Cardiac muscle cell (in vitro differentiated cells and primary cell): Measurements from ENCODE around the gene CDC42EP2. TPM values are rescaled to one million over a fixed set of nuclear protein-coding genes. Genes with fewer than 3 reads are reported as not detected.

Experiments used
- DNase-seq, 2 donors: peaks; one replicate each; pipeline versions ENCODE4 v3.0.0 to v3.0.0-alpha.2; 2010 to 2017; ENCODE audit warnings: low read depth in 1 of 2, low spot score in 1 of 2
- H3K27ac ChIP-seq: fragments of 200-600 bp; sonication (generic); 2 replicates; pipeline ENCODE4 v1.5.1; 2016
- H3K27me3 ChIP-seq: fragments of 200-600 bp; sonication (generic); 2 replicates; pipeline ENCODE4 v1.6.0; 2016; ENCODE audit warnings: control low read depth
- H3K36me3 ChIP-seq: fragments of 200-600 bp; sonication (generic); 2 replicates; pipeline ENCODE4 v1.5.1; 2016; ENCODE audit warnings: control low read depth
- H3K4me1 ChIP-seq: fragments of 200-600 bp; sonication (generic); 2 replicates; pipeline ENCODE4 v1.8.1; 2017; ENCODE audit warnings: low read depth, mild to moderate bottlenecking, mixed run types
- H3K4me3 ChIP-seq: fragments of 200-600 bp; sonication (generic); 2 replicates; pipeline ENCODE4 v1.5.1; 2016; ENCODE audit warnings: mild to moderate bottlenecking
- H3K9me3 ChIP-seq: fragments of 200-600 bp; sonication (generic); 2 replicates; pipeline ENCODE4 v1.5.1; 2017; ENCODE audit warnings: low read depth, mild to moderate bottlenecking, control low read depth
- CTCF ChIP-seq: IDR thresholded peaks from 2 replicates; pipeline ENCODE4 v1.5.1; 2012; ENCODE audit warnings: low read depth, mild to moderate bottlenecking, low read length
- polyA plus RNA-seq: library from polyadenylated mRNA; unstranded; fragments of >200 nt; fragmentation: Nextera tagmentation; extraction: Ambion mirVana; gene quantifications from 2 replicates; pipeline ENCODE4 v1.2.1, GENCODE V29; 2016
- total RNA-seq: library from RNA; depleted of rRNA; stranded (reverse); fragments of >200 nt; gene quantifications from 2 replicates; pipeline ENCODE4 v1.2.3, GENCODE V29; 2016

Gene CDC42EP2
- total and polyA plus RNA-seq, 2 experiments from 2014 or later, result 0.26 to 1.1 TPM

GRCh38 chr11:65304613-65305012, 10.1 kb upstream of the CDC42EP2 start:
- no peaks in the 10 kb centered on the region for H3K36me3 ChIP-seq
- H3K4me1 ChIP-seq, result peaks cover 11% of the 10 kb centered on the region
- no peak overlapping the region for H3K4me3 ChIP-seq

GRCh38 chr11:65305501-65306268, 9.0 kb upstream of the CDC42EP2 start:
- H3K4me3 ChIP-seq, result no peak overlapping the region
- no peak overlapping the region for H3K27ac ChIP-seq
- H3K27me3 ChIP-seq, result no peaks in the 10 kb centered on the region
- no peaks in the 10 kb centered on the region for H3K9me3 ChIP-seq
- peaks cover 11% of the 10 kb centered on the region for H3K4me1 ChIP-seq
- TF ChIP-seq CTCF, result no peak
- DNase-seq, result peak in 1 of 2 donors; percentile 72
- H3K36me3 ChIP-seq, result no peaks in the 10 kb centered on the region

More at GRCh38 chr11:65304613-65305012, 10.1 kb upstream of the CDC42EP2 start:
- DNase-seq, result no peak
- Histone ChIP-seq H3K9me3 (no peaks in the 10 kb centered on the region), H3K27ac (no peak overlapping the region), H3K27me3 (no peaks in the 10 kb centered on the region)
- no peak for TF ChIP-seq CTCF

- DNase-seq, result no peak
- Histone ChIP-seq H3K4me3 (no peak overlapping the region), H3K9me3 (no peaks in the 10 kb centered on the region), H3K27me3 (no peaks in the 10 kb centered on the region), H3K4me1 (no peaks in the 10 kb centered on the region), H3K27ac (no peak overlapping the region), H3K36me3 (no peaks in the 10 kb centered on the region)
- no peak for TF ChIP-seq CTCF
Measured at GRCh38 chr11:65307298-65308229, 7.1 kb upstream of the CDC42EP2 start.

- Histone ChIP-seq H3K27ac (no peak overlapping the region), H3K4me3 (no peak overlapping the region), H3K9me3 (no peaks in the 10 kb centered on the region), H3K27me3 (peaks cover 3% of the 10 kb centered on the region), H3K4me1 (no peaks in the 10 kb centered on the region), H3K36me3 (no peaks in the 10 kb centered on the region)
- no peak for TF ChIP-seq CTCF
- DNase-seq, result peak in 1 of 2 donors; percentile 72
Measured at GRCh38 chr11:65308281-65308891, 6.3 kb upstream of the CDC42EP2 start.

- TF ChIP-seq CTCF, result no peak
- no peaks in the 10 kb centered on the region for H3K9me3 ChIP-seq
- H3K27ac ChIP-seq, result no peak overlapping the region
- no peak for DNase-seq
- no peak overlapping the region for H3K4me3 ChIP-seq
- H3K36me3 ChIP-seq, result no peaks in the 10 kb centered on the region
- H3K27me3 ChIP-seq, result peaks cover 9% of the 10 kb centered on the region
- H3K4me1 ChIP-seq, result no peaks in the 10 kb centered on the region
Measured at GRCh38 chr11:65309006-65309405, 5.7 kb upstream of the CDC42EP2 start.
